K562 (cell line): ENCODE measurements around the gene CPT1B. TPM values are rescaled to one million over a fixed set of nuclear protein-coding genes. Genes with fewer than 3 reads are reported as not detected.

Experiments
- ATF6 ChIP-seq: sonication (generic); formaldehyde crosslinking; IDR thresholded peaks from 2 replicates; pipeline ENCODE4 v1.4.0; 2020; ENCODE audit warnings: mild to moderate bottlenecking, missing genetic modification reagents
- CREB3 ChIP-seq: fragments of 450-650 bp; conservative IDR thresholded peaks from 2 replicates; pipeline ENCODE4 v1.6.1; 2016; ENCODE audit warnings: missing genetic modification characterization, low read depth, mild to moderate bottlenecking, missing compliant biosample characterization, moderate library complexity
- ELF2 ChIP-seq: fragments of 250-450 bp; sonication (Bioruptor Pico); IDR thresholded peaks from 2 replicates; pipeline ENCODE4 v1.5.0; 2021; ENCODE audit warnings: mild to moderate bottlenecking
- ETV5 ChIP-seq: sonication (generic); formaldehyde crosslinking; IDR thresholded peaks from 2 replicates; pipeline ENCODE4 v1.4.0; 2020; ENCODE audit warnings: low read depth, mild to moderate bottlenecking, missing genetic modification reagents
- HMGXB4 ChIP-seq: sonication (generic); formaldehyde crosslinking; IDR thresholded peaks from 2 replicates; pipeline ENCODE4 v1.8.1; 2023; ENCODE audit warnings: mild to moderate bottlenecking, missing genetic modification reagents
- HOXB6 ChIP-seq: fragments of 250-450 bp; sonication (Bioruptor Pico); IDR thresholded peaks from 2 replicates; pipeline ENCODE4 v1.5.1; 2022; ENCODE audit warnings: mild to moderate bottlenecking, borderline replicate concordance
- NR1H2 ChIP-seq: sonication (generic); formaldehyde crosslinking; IDR thresholded peaks from 2 replicates; pipeline ENCODE4 v1.4.0; 2020; ENCODE audit warnings: mild to moderate bottlenecking, missing genetic modification reagents
- RCOR1 ChIP-seq, 2 experiments: IDR thresholded peaks; 2 replicates each; pipeline ENCODE4 v1.6.1; 2012; ENCODE audit warnings: low read depth in 2 of 2, low read length in 2 of 2, borderline replicate concordance in 1 of 2, improper control_type of control experiment in 1 of 2
- SRSF3 ChIP-seq: fragments of 200-400 bp; formaldehyde crosslinking; IDR thresholded peaks from 2 replicates; pipeline ENCODE4 v1.6.1; 2016; ENCODE audit warnings: mild to moderate bottlenecking, low read length, moderate library complexity; ENCODE audit not compliant: insufficient read depth
- ZBTB43 ChIP-seq: sonication (generic); formaldehyde crosslinking; IDR thresholded peaks from 2 replicates; pipeline ENCODE4 v1.8.0; 2023; ENCODE audit warnings: mild to moderate bottlenecking, missing genetic modification reagents
- ZNF175 ChIP-seq: fragments of 200-800 bp; sonication (Bioruptor generic); IDR thresholded peaks from 2 replicates; pipeline ENCODE4 v1.6.1; 2016; ENCODE audit warnings: low read depth, mild to moderate bottlenecking, missing genetic modification characterization, missing compliant biosample characterization
- ZNF184 ChIP-seq: sonication (generic); formaldehyde crosslinking; IDR thresholded peaks from 2 replicates; pipeline ENCODE4 v1.5.0; 2020; ENCODE audit warnings: missing genetic modification reagents
- ZNF3 ChIP-seq: fragments of 250-450 bp; sonication (Bioruptor Pico); IDR thresholded peaks from 2 replicates; pipeline ENCODE4 v1.5.0; 2021; ENCODE audit warnings: mild to moderate bottlenecking, moderate library complexity
- ZNF511 ChIP-seq: sonication (generic); formaldehyde crosslinking; IDR thresholded peaks from 2 replicates; pipeline ENCODE4 v1.8.0; 2022; ENCODE audit warnings: mild to moderate bottlenecking, missing genetic modification reagents
- ZNF583 ChIP-seq: fragments of 250-450 bp; sonication (Bioruptor Pico); IDR thresholded peaks from 2 replicates; pipeline ENCODE4 v1.4.0; 2020
- polyA plus RNA-seq, 8 experiments: library from polyadenylated mRNA; depleted of rRNA in 4 of 8; stranded (reverse) in 5 of 8; unstranded in 3 of 8; fragments of >200 nt; fragmentation: Nextera tagmentation in 2 of 8; fragmentation: Illumina TruSeq in 1 of 8; extraction: Ambion mirVana in 2 of 8; extraction: Trizol in 1 of 8; gene quantifications; 2 replicates each; pipeline versions ENCODE4 v1.2.1 to v1.2.3, GENCODE V29; 2011 to 2014; ENCODE audit warnings: inconsistent platforms in 1 of 8, missing spikeins in 1 of 8
- total RNA-seq, 7 experiments: library from RNA; depleted of rRNA in 6 of 7; stranded (reverse); fragments of >200 nt in 6 of 7; fragmentation: Illumina TruSeq in 2 of 7; extraction: Trizol in 2 of 7; gene quantifications; 2 replicates each; pipeline versions ENCODE4 v1.2.1 to v1.2.3, GENCODE V29; 2011 to 2021; ENCODE audit warnings: low replicate concordance in 1 of 7

CPT1B gene
- total and polyA plus RNA-seq, 9 of the 15 experiments (the other 6 are each of a cell fraction or from before 2014, with no cell fraction given), result 0.35 to 6.1 (median 2.6) TPM

- no peak for TF ChIP-seq ZNF3 (CRISPR knock-in tag)
- peak; percentile 79; the same call in 1 of the 2 replicates for TF ChIP-seq ZNF184 (CRISPR knock-in tag)
- peak; percentile 100 for TF ChIP-seq ZNF511
- peak; percentile 92; the same call in 1 of the 2 replicates for TF ChIP-seq NR1H2 (CRISPR knock-in tag)
- peak; percentile 94 for TF ChIP-seq HMGXB4 (CRISPR knock-in tag)
- 0 out of 2 replicates have a peak, but pooled peaks have one; percentile 43 for TF ChIP-seq CREB3
- TF ChIP-seq ELF2 (CRISPR knock-in tag), result no peak
- TF ChIP-seq HOXB6 (CRISPR knock-in tag), result no peak
- no peak for TF ChIP-seq SRSF3
- TF ChIP-seq ZNF583 (CRISPR knock-in tag), result 0 out of 2 replicates have a peak, but pooled peaks have one; percentile 43
- TF ChIP-seq RCOR1 (IDR thresholded peaks at IDR 0.05; ENCODE audit: borderline replicate concordance in 1 of 2, low read depth in 2 of 2, low read length in 2 of 2), result peak in 1 of 2 experiments; percentile 79; a peak in 2 of 4 replicates
- TF ChIP-seq ATF6 (CRISPR knock-in tag), result peak; percentile 92; the same call in 1 of the 2 replicates
- TF ChIP-seq ZBTB43 (CRISPR knock-in tag), result peak; percentile 89
- peak; percentile 68; the same call in 1 of the 2 replicates for TF ChIP-seq ETV5 (CRISPR knock-in tag)
- TF ChIP-seq ZNF175 (CRISPR knock-in tag), result 0 out of 2 replicates have a peak, but pooled peaks have one; percentile 26
Measured at GRCh38 chr22:50599816-50600455, 21.7 kb upstream of the CPT1B start (continued).
